Stimulated activated naive CD8-positive, alpha-beta T cell treated with anti-CD3 and anti-CD28 coated beads, Interleukin-15, Interleukin-2, amounts not matched to agents 100 ng/mL and 50 ng/mL, for 24 hours (primary cell): ENCODE results near the gene EYS.

Experiments
- H3K27ac Mint-ChIP-seq: one replicate; pipeline ENCODE4 v1.8.0; 2021; ENCODE audit warnings: mild to moderate bottlenecking, mixed read lengths
- H3K27me3 Mint-ChIP-seq: one replicate; pipeline ENCODE4 v1.8.0; 2021; ENCODE audit warnings: mixed read lengths
- H3K36me3 Mint-ChIP-seq: one replicate; pipeline ENCODE4 v1.8.0; 2021; ENCODE audit warnings: low read depth, mixed read lengths
- H3K4me1 Mint-ChIP-seq: one replicate; pipeline ENCODE4 v1.8.0; 2021; ENCODE audit warnings: low read depth, mixed read lengths
- H3K4me3 Mint-ChIP-seq: one replicate; pipeline ENCODE4 v1.8.0; 2021; ENCODE audit warnings: mild to moderate bottlenecking, mixed read lengths
- H3K9me3 Mint-ChIP-seq: one replicate; pipeline ENCODE4 v1.8.0; 2021; ENCODE audit warnings: mixed read lengths

The EYS gene

DNA sequence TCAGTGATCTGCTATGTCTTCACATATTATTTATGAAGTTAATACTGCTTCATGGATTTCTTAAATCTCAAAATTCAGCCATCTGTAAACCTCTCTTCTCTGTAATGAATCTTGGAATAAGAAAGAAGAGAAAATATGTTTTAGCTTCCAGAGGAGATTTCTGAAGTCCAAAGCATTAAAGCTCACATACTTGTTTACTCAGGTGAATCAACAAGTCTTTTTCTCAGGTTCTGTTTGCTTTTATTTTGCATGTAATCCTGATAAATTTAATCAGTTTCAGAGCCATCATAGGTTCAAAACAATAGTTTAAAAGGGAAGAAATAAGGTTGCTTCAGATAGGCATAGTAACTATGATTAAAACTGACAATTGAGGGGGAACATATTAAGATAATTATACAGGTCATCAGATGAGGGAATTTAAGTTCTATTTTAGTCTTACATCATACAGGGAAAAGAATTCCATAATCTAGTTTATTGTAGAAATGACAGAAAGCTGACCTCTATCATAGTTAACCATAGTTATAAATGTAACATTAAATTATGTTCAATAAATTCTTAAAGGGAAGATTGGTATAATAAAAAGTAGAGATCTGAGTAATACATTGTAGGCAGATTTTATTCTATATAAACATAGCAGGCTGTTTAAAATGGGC, 716.2 kb downstream of the EYS start:
- no peak overlapping the region for H3K4me3 Mint-ChIP-seq
- no peaks in the 10 kb centered on the region for H3K27me3 Mint-ChIP-seq
- H3K36me3 Mint-ChIP-seq, result no peaks in the 10 kb centered on the region
- H3K27ac Mint-ChIP-seq, result no peak overlapping the region
- no peaks in the 10 kb centered on the region for H3K9me3 Mint-ChIP-seq
- no peaks in the 10 kb centered on the region for H3K4me1 Mint-ChIP-seq

GRCh38 chr6:64988148-64988547, 718.9 kb downstream of the EYS start:
- no peaks in the 10 kb centered on the region for H3K27me3 Mint-ChIP-seq
- H3K4me1 Mint-ChIP-seq, result no peaks in the 10 kb centered on the region

GRCh38 chr6:64987066-64987465, 720.0 kb downstream of the EYS start:
- Mint-ChIP-seq H3K9me3 (no peaks in the 10 kb centered on the region), H3K4me1 (no peaks in the 10 kb centered on the region), H3K27ac (no peak overlapping the region), H3K4me3 (no peak overlapping the region), H3K27me3 (no peaks in the 10 kb centered on the region), H3K36me3 (no peaks in the 10 kb centered on the region)

More at GRCh38 chr6:64988148-64988547, 718.9 kb downstream of the EYS start:
- Mint-ChIP-seq H3K36me3 (no peaks in the 10 kb centered on the region), H3K4me3 (no peak overlapping the region), H3K27ac (no peak overlapping the region), H3K9me3 (no peaks in the 10 kb centered on the region)

- H3K9me3 Mint-ChIP-seq, result no peaks in the 10 kb centered on the region
- no peaks in the 10 kb centered on the region for H3K27me3 Mint-ChIP-seq
- H3K4me1 Mint-ChIP-seq, result no peaks in the 10 kb centered on the region
- H3K27ac Mint-ChIP-seq, result no peak overlapping the region
- H3K4me3 Mint-ChIP-seq, result no peak overlapping the region
- H3K36me3 Mint-ChIP-seq, result no peaks in the 10 kb centered on the region
Observed at GRCh38 chr6:64985726-64986125, 721.3 kb downstream of the EYS start.

DNA sequence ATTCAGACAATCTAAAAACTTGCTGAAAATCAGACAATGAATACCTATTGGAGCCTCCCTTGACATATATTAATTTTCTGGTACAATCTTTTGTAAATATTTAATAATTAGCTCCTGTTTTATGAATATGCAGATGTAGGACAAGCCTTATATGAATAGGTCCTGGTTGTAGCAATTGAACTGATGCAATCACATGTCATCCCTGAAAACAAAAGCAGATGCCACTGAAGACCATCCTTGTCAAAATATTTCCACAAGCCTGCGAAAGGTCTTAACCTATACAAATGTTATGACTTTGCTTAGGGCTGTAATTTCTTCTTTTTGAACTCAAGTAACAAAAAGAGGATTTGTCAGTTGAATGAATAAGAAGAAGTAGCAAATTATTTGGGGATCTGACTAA, 722.1 kb downstream of the EYS start:
- no peak overlapping the region for H3K27ac Mint-ChIP-seq
- no peaks in the 10 kb centered on the region for H3K9me3 Mint-ChIP-seq
- no peaks in the 10 kb centered on the region for H3K36me3 Mint-ChIP-seq
- H3K4me3 Mint-ChIP-seq, result no peak overlapping the region
- no peaks in the 10 kb centered on the region for H3K4me1 Mint-ChIP-seq
- no peaks in the 10 kb centered on the region for H3K27me3 Mint-ChIP-seq

- H3K36me3 Mint-ChIP-seq, result no peaks in the 10 kb centered on the region
Observed at GRCh38 chr6:64983089-64983488, 723.9 kb downstream of the EYS start.

GRCh38 chr6:64973142-64973541, 733.9 kb downstream of the EYS start:
- no peaks in the 10 kb centered on the region for H3K27me3 Mint-ChIP-seq
- H3K36me3 Mint-ChIP-seq, result no peaks in the 10 kb centered on the region
- no peaks in the 10 kb centered on the region for H3K4me1 Mint-ChIP-seq
- no peak overlapping the region for H3K4me3 Mint-ChIP-seq
- no peak overlapping the region for H3K27ac Mint-ChIP-seq
- H3K9me3 Mint-ChIP-seq, result peaks cover 7% of the 10 kb centered on the region

More at GRCh38 chr6:64983089-64983488, 723.9 kb downstream of the EYS start:
- Mint-ChIP-seq H3K27me3 (no peaks in the 10 kb centered on the region), H3K9me3 (no peaks in the 10 kb centered on the region), H3K4me1 (no peaks in the 10 kb centered on the region), H3K4me3 (no peak overlapping the region), H3K27ac (no peak overlapping the region)

DNA sequence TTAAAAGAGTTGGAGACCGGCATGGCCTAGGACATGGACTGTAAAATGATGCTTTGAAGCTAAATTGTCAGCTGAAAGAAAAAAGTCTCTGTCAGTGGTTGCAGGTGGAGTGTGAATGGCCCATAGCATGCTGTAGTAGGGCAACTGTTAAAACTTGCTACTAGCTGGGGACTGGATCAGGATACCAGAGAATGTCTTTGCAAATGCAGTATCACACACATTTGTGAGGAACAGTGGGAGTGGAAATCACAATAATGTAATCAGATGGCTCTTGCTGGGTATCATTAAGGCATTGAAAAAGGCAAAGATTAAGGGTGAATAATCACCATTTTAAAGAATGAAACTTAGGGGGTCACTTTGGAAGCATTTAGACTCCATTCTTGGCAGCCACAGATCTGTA, 737.9 kb downstream of the EYS start:
- peaks cover 7% of the 10 kb centered on the region for H3K9me3 Mint-ChIP-seq
- H3K27me3 Mint-ChIP-seq, result no peaks in the 10 kb centered on the region
- H3K36me3 Mint-ChIP-seq, result no peaks in the 10 kb centered on the region
- H3K4me3 Mint-ChIP-seq, result no peak overlapping the region
- H3K27ac Mint-ChIP-seq, result no peak overlapping the region
- H3K4me1 Mint-ChIP-seq, result no peaks in the 10 kb centered on the region

DNA sequence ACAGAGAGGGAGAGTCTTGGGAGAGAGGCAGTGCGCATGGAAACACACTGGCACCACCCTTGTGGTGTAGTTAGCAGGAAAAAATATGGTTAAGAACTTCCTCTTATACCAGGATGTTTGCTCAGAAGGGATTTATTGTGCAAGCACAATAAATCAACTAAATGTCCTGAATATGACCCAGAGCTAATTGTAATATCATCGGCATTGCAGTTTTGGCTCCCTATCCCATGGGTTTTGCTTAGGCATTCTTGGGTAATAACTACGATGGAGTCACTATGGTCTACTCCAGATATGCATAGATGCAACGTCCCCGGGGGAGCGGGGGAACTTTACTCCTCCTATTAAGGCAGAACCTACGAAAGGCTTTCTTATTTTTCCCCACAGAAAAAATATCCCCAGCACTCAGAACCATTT, 751.6 kb downstream of the EYS start:
- no peak overlapping the region for H3K4me3 Mint-ChIP-seq
- H3K9me3 Mint-ChIP-seq, result peaks cover 7% of the 10 kb centered on the region
- H3K27ac Mint-ChIP-seq, result no peak overlapping the region
- no peaks in the 10 kb centered on the region for H3K36me3 Mint-ChIP-seq
- no peaks in the 10 kb centered on the region for H3K4me1 Mint-ChIP-seq
- H3K27me3 Mint-ChIP-seq, result no peaks in the 10 kb centered on the region

GRCh38 chr6:64949257-64949656, 757.8 kb downstream of the EYS start:
- Mint-ChIP-seq H3K9me3 (peaks cover 3% of the 10 kb centered on the region), H3K36me3 (no peaks in the 10 kb centered on the region), H3K4me3 (no peak overlapping the region), H3K27me3 (no peaks in the 10 kb centered on the region), H3K4me1 (no peaks in the 10 kb centered on the region), H3K27ac (no peak overlapping the region)

GRCh38 chr6:64948261-64948660, 758.8 kb downstream of the EYS start:
- no peak overlapping the region for H3K4me3 Mint-ChIP-seq
- H3K27me3 Mint-ChIP-seq, result no peaks in the 10 kb centered on the region
- H3K36me3 Mint-ChIP-seq, result no peaks in the 10 kb centered on the region
- no peak overlapping the region for H3K27ac Mint-ChIP-seq
- no peaks in the 10 kb centered on the region for H3K4me1 Mint-ChIP-seq
- peaks cover 7% of the 10 kb centered on the region for H3K9me3 Mint-ChIP-seq

- Mint-ChIP-seq H3K4me3 (no peak overlapping the region), H3K36me3 (no peaks in the 10 kb centered on the region), H3K4me1 (no peaks in the 10 kb centered on the region), H3K27ac (no peak overlapping the region), H3K9me3 (peaks cover 14% of the 10 kb centered on the region), H3K27me3 (no peaks in the 10 kb centered on the region)
Observed at GRCh38 chr6:64945450-64945849, 761.6 kb downstream of the EYS start.

DNA sequence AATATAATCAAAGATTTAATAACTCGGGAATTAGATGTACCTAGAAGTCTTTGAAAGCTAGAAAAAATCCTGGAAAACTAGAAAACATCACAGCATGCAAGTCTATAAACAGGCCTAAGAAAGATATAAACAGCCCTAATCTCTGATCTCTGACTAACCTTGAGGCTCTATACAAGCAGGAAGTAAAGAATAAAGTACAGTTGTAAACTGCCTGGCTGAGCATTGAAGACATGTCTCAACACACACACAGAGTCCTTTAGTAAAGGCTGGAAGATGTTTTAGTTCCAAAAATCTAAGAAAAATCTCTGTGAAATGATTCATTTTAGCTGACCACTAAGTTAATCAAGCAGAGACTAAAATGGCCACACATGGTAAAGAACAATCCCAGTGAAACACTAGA, 774.5 kb downstream of the EYS start:
- no peaks in the 10 kb centered on the region for H3K9me3 Mint-ChIP-seq
- H3K4me3 Mint-ChIP-seq, result no peak overlapping the region
- no peaks in the 10 kb centered on the region for H3K4me1 Mint-ChIP-seq
- no peaks in the 10 kb centered on the region for H3K36me3 Mint-ChIP-seq
- H3K27me3 Mint-ChIP-seq, result no peaks in the 10 kb centered on the region
- H3K27ac Mint-ChIP-seq, result no peak overlapping the region

GRCh38 chr6:64930681-64931080, 776.3 kb downstream of the EYS start:
- H3K9me3 Mint-ChIP-seq, result no peaks in the 10 kb centered on the region
- no peaks in the 10 kb centered on the region for H3K36me3 Mint-ChIP-seq
- H3K27me3 Mint-ChIP-seq, result no peaks in the 10 kb centered on the region
- no peak overlapping the region for H3K4me3 Mint-ChIP-seq
- H3K4me1 Mint-ChIP-seq, result no peaks in the 10 kb centered on the region
- no peak overlapping the region for H3K27ac Mint-ChIP-seq

DNA sequence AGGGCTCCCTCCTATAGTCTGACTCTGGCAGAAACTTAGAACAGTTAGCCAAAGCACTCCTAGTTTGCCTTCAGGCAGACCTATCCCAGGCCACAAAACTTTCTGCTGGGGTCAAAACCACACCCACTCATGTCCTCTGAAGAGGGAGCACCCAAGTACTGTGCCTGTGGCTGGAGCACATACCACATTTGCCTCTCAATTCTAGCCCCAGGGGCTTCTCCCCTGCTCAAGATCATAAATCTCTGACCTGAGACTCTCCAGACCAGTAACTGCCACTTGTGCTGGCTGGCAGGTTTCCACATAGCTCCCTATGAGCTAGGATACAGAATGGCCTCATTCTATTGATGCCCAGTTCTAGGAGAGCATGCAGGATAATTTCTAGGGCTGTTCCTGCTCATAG, 781.0 kb downstream of the EYS start:
- H3K27ac Mint-ChIP-seq, result no peak overlapping the region
- no peak overlapping the region for H3K4me3 Mint-ChIP-seq
- H3K27me3 Mint-ChIP-seq, result no peaks in the 10 kb centered on the region
- H3K4me1 Mint-ChIP-seq, result no peaks in the 10 kb centered on the region
- H3K9me3 Mint-ChIP-seq, result no peaks in the 10 kb centered on the region
- no peaks in the 10 kb centered on the region for H3K36me3 Mint-ChIP-seq

GRCh38 chr6:64920257-64920656, 786.8 kb downstream of the EYS start:
- H3K27ac Mint-ChIP-seq, result no peak overlapping the region
- peaks cover 4% of the 10 kb centered on the region for H3K9me3 Mint-ChIP-seq
- H3K4me3 Mint-ChIP-seq, result no peak overlapping the region
- H3K4me1 Mint-ChIP-seq, result no peaks in the 10 kb centered on the region
- H3K27me3 Mint-ChIP-seq, result no peaks in the 10 kb centered on the region
- H3K36me3 Mint-ChIP-seq, result no peaks in the 10 kb centered on the region
